ENCODE results near the gene IL11RA.

The IL11RA gene

GRCh38 chr9:34610434-34611206, 41.4 kb upstream of the IL11RA start:
- peak overlapping the region; percentile 79 for H3K4me3 ChIP-seq (ENCODE audit: low read depth, low read length)
- peak; percentile 70 for DNase-seq (ENCODE audit: low read depth)
- no peak for TF ChIP-seq POLR2A (IDR thresholded peaks at IDR 0.05; ENCODE audit: extremely low read depth, insufficient read length)
- peak; percentile 45 for TF ChIP-seq MYC (IDR thresholded peaks at IDR 0.05; ENCODE audit: low read depth, low read length)
- TF ChIP-seq MAX (IDR thresholded peaks at IDR 0.05; ENCODE audit: low read depth, low read length): peak; percentile 65

GRCh38 chr9:34611251-34611810, 40.7 kb upstream of the IL11RA start:
- DNase-seq (ENCODE audit: low read depth): no peak
- H3K4me3 ChIP-seq (ENCODE audit: low read depth, low read length): peak overlapping the region; percentile 79
- peak; percentile 0 for TF ChIP-seq CTCF (IDR thresholded peaks at IDR 0.05; ENCODE audit: low read depth, low read length)
- no peak for TF ChIP-seq MAX (IDR thresholded peaks at IDR 0.05; ENCODE audit: low read depth, low read length)

GRCh38 chr9:34611811-34612787, 39.9 kb upstream of the IL11RA start, which contains the start of gene RPP25L:
TSS of gene RPP25L (minus strand) at chr9:34612097. CDS start at chr9:34611296, 801 bp downstream.
- TF ChIP-seq MAX (IDR thresholded peaks at IDR 0.05; ENCODE audit: low read depth, low read length) (peak; percentile 69; the same call in 1 of the 2 replicates), CTCF (IDR thresholded peaks at IDR 0.05; ENCODE audit: low read depth, low read length) (no peak), MYC (IDR thresholded peaks at IDR 0.05; ENCODE audit: low read depth, low read length) (peak; percentile 80), POLR2A (IDR thresholded peaks at IDR 0.05; ENCODE audit: extremely low read depth, insufficient read length) (peak; percentile 99)
- peak; percentile 97 for DNase-seq (ENCODE audit: low read depth)
- peak within 1 kb of the TSS; percentile 79 for H3K4me3 ChIP-seq (ENCODE audit: low read depth, low read length)

GRCh38 chr9:34612788-34613390, 39.1 kb upstream of the IL11RA start:
- H3K4me3 ChIP-seq (ENCODE audit: low read depth, low read length): peak overlapping the region; percentile 69
- TF ChIP-seq MYC (IDR thresholded peaks at IDR 0.05; ENCODE audit: low read depth, low read length) (peak; percentile 71), POLR2A (IDR thresholded peaks at IDR 0.05; ENCODE audit: extremely low read depth, insufficient read length) (no peak), MAX (IDR thresholded peaks at IDR 0.05; ENCODE audit: low read depth, low read length) (peak; percentile 79), CTCF (IDR thresholded peaks at IDR 0.05; ENCODE audit: low read depth, low read length) (peak; percentile 100)
- peak; percentile 93 for DNase-seq (ENCODE audit: low read depth)

- no peak overlapping the region for H3K4me3 ChIP-seq (ENCODE audit: low read depth, low read length)
- no peak for TF ChIP-seq MAX (IDR thresholded peaks at IDR 0.05; ENCODE audit: low read depth, low read length)
- no peak for TF ChIP-seq CTCF (IDR thresholded peaks at IDR 0.05; ENCODE audit: low read depth, low read length)
- no peak for DNase-seq (ENCODE audit: low read depth)
These were observed 36.9 kb upstream of the IL11RA start for GRCh38 chr9:34615132-34615531.
